GM21381 (cell line): ENCODE results near the gene SRXN1.
"Not testable (repeated sequence)": the region's sequence is repeated elsewhere in the genome, so short reads cannot be mapped to it uniquely, and the experiment has no call there.

Experiments
- ATAC-seq: cut with Tn5 transposase; IDR thresholded peaks from one replicate; pipeline ENCODE4 v1.9.1; 2021; ENCODE audit warnings: mild to moderate bottlenecking, moderate library complexity; ENCODE audit not compliant: unreplicated experiment

Gene SRXN1

DNA sequence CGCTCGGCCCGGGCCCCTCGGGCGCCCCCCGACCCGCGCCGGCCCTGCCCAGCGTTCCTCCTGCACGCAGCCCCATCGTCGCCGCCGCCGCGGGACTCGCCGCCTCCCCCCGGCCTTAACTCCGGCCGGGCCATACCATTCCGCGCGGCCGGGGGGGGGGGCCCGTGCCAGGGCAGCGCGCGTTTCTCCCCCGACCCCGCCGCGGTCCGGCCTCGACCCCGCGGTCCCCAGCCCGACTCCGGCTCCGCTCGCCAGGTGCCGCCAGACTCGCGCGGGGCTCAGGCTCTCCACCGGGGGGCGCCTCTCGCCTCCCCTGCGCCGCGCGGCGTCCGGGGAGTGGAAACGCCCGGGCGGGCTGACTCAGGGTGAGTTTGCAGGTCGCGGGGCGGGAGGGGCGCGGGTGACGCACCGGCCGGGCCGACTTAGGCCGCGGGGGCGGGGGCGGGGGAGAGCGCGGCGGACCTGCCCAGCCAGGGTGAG lies at the start of gene SRXN1:
SRXN1 (minus strand) TSS at position 91 of the 480 bp plus-strand sequence; CDS start at position 76, 15 bp downstream.
- peak; percentile 87 for ATAC-seq

DNA sequence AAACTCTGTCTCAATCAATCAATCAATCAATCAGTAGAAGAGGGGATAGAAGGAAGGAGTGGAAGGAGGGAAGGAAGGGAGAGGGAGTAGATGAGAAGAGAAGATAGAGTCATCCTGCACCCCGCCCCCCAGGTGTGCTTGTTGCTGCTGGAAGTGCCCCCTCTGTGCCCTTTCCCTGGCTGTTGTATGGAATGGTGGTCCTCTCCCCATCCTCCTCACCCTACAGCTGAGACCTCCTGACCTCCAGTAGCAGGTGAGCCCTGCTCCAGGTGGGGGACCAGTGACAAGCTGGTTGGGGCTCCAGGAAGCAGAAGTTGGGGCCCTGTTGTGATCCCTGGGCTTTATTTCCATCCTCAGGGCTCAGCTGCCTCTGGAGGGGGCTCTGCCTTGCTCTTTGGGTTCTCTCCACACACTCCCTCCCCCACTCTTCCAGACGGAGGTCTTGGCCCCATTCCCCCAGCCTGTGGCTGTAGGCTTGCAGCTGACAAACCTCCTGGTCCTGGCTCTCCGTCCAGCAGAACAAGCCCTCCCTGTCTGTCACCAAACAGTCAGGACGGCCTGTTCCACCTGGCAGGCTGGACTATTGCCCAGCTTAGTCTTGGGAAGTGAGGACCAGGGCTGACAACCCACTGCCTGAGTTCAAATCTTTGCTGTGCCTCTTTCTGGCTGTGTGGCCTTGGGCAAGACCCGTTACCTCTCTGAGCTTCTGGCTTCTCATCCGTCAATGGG lies 48.6 kb upstream of the SRXN1 start:
- ATAC-seq = no peak

GRCh38 chr20:699811-700338 lies 46.9 kb upstream of the SRXN1 start:
- no peak for ATAC-seq

DNA sequence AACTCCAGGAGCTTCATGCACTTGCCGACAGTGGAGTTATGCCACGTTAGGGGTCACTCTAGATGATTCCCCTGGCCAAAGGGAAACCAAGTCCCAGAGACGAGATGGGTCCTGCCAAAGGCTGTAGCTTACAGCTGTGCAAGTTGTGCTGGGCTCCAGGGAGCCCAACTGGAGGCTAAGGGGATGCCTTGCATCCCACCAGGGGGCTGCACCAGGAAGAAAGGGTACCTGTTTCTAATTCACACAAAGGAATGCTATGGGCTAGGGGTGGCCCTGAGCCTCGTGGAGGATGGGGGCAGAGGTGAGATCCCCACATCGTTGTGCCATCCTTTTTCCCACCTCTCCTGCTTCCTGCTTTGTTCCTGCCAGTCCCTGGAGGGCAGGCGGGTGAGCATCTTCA lies 46.3 kb upstream of the SRXN1 start:
- no peak for ATAC-seq

DNA sequence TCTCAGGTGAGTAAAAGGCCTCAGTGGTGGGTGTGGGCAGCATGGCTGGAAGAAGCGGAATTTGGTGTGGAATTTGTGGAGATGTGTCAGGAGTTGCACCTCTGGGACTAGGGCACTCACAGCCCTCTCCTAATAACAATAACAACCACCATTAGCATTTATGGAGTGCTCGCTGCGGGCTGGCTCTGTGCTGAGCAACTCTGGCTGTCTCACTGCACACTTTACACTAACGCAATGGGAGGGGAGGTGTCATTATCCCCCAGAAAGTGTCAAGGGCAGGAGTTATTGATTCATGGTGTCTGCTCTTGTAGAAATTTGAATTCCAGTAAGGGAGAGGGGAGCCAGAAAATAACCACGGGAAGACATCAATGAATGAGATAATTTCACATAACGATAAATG lies 45.3 kb upstream of the SRXN1 start:
- no peak for ATAC-seq

GRCh38 chr20:697826-698225 lies 44.8 kb upstream of the SRXN1 start:
- ATAC-seq = no peak

DNA sequence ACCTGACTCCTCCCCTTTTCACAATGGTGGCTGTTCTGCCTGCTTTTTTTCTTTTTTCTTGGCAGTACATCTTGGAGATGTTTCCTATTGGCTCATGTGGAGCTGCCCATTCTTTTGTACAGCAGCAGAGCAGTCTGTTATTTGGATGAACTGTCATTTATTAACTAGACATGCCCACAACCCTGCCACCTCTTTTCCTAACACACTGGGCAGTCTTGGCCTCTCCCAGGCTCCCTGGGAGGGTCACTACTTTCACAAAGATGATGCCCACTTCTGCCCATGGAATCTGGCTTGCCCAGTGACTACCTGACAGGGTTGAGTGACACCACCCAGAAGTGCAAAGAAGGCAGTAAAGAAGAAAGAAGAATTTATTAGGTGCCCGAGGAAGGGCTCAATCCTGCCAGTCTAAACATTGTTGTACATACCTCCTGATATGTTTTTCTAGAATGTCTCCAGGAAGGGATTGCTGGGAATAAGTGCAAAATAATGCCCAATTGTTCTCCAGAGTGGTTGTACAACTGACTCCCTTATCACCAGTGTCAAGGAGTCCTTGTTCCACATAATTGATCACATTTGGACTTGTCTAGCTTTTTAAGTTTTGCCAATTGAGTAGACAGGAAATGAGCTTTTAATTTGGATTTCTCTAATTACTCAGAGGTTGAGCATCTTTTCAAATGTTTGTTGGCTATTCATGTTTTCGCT lies 42.3 kb upstream of the SRXN1 start:
- no peak for ATAC-seq

- no peak for ATAC-seq
These were observed 41.5 kb upstream of the SRXN1 start for GRCh38 chr20:694496-694895.

- not testable (repeated sequence) for ATAC-seq
These were observed 40.8 kb upstream of the SRXN1 start for GRCh38 chr20:693786-694185.

DNA sequence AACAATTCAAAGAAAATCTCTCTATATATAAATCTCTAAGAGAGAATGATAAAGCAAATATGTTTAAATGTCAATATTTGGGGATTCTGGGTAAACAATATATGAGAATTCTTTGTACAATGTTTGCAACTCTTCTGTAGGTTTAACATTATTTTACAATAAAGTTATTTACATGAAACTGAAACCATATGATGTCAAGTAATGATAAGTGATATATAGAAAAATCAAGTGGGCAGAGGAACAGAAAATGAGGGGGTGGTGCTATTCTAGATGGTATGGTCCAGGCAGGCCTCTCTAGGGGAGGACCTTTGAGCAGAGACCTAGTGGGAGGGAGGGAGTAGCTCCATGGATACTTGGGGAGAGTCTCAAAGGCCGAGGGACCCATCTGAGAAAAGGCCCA lies 39.0 kb upstream of the SRXN1 start:
- ATAC-seq = no peak

- ATAC-seq = no peak
These were observed 36.9 kb upstream of the SRXN1 start for GRCh38 chr20:689947-690346.

DNA sequence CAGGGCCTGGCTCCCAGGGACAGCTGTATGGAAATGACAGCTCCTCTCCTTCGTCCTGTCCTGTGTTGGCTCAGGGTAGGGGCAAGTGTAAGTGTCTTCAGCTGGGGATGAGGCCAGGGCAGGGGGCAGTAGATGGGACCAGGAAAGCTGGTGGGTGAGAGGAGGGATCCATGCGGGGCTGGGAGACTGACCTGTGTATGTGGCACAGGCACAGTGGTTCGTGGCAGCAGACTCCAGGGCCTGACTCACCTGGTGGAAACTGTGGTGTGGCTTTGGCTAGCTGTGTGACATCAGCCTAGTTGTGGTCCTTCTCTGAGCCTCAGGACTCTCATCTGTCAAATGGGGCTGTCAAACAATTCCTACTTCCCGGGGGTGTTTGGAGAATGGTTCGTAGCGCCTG lies 36.3 kb upstream of the SRXN1 start:
- ATAC-seq = no peak

DNA sequence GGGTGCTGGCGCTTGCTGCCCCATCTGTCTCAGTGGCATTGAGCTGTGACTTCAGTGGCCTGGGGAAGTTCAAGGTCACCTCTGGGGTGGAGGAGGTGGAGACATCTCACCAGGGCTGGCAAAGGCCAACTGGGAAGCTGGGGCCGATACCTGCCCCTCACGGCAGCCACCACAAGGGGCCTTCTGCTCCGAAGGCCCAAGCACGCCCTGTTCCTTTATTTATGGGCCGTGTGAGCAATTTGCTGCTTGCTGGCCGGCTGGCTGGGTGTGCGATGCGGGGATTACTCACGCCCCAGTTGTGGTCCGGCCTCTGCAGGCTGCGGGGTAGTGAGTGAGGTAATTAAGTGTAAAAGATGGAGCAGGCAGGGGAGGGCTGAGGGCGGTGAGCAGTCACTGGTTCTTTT lies 35.8 kb upstream of the SRXN1 start:
- no peak for ATAC-seq

- ATAC-seq = no peak
These were observed 34.6 kb upstream of the SRXN1 start for GRCh38 chr20:687468-688203.

- ATAC-seq = no peak
These were observed 31.8 kb upstream of the SRXN1 start for GRCh38 chr20:684676-685319.

DNA sequence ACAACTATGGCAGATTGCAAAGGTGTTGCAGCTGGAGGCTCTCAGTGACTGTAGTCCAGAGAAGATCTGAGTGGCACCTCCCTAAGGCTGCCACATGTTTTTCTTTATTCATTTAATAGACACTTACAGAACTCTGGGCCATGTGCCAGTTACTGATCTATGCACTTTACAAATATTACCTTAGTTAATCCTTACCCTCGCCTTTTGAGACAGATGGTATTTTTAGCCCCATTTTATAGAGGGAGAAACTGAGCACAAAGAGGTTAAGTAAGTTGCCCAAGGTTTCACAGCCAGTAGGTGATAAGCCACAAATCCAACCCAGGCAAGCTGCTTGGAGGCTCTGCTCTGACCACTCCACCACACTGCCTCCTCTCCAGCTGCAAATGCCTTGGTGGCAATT lies 29.1 kb upstream of the SRXN1 start:
- no peak for ATAC-seq

GRCh38 chr20:680638-681187 lies 27.7 kb upstream of the SRXN1 start:
- ATAC-seq = no peak

- ATAC-seq = no peak
These were observed 25.0 kb upstream of the SRXN1 start for GRCh38 chr20:677957-678356.

DNA sequence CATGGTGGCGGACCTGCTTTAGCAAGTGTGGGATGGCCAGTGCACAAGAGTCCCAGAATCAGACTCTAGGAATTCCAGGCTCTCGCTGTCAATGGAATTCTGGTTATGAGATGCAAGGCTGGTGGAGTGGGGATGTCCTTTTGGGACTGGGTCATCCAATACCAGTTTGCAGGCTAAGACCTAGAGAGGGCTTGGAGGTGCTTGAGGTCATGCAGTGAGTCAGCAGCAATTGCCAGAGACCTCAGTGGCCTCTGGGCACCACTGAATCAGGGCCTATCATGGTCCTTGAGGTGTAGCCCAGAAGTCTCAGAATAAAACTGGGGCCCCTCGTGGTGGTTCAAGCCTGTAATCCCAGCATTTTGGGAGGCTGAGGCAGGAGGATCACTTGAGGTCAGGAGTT lies 24.0 kb upstream of the SRXN1 start:
- ATAC-seq = no peak

DNA sequence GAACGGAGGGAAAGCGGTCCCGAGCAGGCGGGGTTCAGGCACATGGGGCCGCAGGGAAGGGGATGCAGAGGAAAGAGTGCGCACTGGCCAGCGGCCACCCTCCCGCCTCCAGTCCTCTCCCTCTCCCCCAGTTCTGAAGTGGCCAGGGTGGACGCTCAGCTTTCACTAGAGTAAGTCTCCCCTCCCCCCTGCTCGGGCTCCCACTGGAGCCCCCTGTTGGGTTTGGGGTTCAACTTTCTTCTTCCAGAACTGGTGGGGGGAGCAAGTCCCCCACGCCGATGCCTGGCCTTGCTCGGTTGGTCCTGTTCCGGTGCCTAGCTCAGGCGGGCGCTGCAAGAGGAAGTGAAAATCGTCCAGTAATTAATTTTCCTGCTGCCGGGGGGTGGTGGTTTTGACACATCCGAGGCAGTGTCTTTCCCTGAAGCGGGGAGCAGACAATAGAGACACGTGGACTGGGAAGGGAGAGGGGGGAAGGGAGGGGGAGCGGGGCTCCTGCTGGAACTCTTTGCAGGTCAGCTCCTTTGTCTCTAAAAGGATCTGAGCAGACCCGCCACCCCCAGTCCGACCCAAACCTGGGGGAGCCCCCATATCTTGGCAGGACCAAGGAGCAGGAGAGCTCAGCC lies 23.4 kb upstream of the SRXN1 start:
- no peak for ATAC-seq
